T-helper 1 cell (primary cell): ENCODE results near the gene EHD1.
A peak's percentile ranks its signal among the peaks of the same experiment; 100 is the strongest.

Experiments used
- DNase-seq, 5 donors: peaks; one replicate each; pipeline ENCODE4 v3.0.0-alpha.2; 2012 to 2020

The EHD1 gene

DNA sequence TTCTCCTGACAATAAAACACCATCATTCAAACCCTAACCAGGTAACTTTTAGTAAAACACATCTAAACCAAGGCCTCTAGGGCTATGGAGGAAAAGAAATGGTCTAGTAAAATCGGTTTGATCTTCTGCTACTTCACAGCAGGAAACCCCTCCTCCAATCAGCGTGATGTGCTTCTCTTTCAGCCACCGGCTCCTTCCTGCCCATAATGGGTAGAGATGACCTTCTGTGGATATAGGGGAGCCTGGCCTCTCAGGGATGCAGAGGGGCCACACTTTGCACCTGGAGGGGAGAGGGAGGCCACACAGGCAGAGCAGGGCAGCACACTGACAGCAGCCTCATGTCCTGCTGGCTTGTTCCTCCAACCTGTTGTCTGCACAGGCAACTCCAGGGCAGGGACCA is 6.9 kb downstream of the EHD1 start:
- DNase-seq = no peak

DNA sequence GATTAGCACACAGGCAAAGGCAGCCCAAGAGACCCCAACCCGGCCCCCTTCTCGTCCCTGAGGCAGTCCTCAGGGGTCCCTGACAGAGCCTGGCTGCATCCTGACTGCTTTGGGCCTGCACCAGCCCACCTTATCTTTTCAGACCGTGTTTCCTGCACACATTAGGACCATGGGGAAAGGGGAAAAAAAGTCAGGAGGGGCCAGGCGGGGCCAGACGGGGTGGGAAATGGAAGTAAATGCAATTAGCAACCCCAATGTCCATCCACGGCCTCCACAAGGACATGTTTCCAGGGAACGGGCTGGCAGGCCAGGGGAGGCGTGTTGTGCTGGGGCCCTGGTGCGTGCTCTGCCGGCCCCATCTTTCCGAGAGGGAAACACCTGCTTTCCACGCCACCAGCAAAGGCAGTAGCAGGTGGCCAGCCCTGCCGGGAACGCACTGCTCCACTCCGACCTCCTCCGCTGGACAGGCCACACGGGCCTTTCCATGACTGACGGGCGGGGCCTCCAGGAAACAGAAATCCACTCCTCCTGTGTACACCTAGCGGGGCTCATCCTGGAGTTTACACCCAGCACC is 7.4 kb downstream of the EHD1 start:
- DNase-seq = no peak

DNA sequence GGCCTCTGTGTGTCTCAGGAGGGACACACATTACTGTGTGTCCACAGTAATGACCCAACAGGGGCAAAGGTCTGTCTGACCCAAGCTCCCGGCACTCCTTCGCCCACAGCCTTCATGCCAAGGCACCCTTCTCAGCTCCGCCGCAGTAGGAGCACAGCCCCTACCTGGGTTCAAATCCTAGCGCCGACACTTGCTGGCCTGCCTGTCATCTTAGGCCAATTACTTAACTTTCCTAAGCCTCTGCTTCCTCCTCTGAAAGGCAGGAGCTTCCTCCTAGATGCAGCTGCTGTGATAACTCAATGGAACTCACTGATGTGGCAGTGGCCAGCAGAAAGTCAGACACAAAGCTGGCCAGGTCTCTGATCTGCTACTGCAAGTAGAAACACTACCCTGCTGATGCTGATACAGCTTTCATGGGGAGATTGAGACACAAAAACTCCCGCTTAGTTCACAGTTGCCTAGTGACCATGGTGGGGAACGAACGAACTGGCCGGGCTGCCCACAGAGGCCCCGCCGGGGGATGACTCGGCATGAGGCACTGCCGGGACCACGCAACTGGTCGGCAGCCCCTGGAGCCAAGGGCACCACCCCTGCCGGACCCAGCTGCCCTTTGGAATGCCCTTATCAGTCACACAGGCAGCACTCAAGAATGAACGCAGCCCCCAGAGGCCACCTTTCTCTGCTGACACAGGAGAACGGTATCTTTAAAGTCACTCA is 8.1 kb downstream of the EHD1 start:
- DNase-seq = no peak

DNA sequence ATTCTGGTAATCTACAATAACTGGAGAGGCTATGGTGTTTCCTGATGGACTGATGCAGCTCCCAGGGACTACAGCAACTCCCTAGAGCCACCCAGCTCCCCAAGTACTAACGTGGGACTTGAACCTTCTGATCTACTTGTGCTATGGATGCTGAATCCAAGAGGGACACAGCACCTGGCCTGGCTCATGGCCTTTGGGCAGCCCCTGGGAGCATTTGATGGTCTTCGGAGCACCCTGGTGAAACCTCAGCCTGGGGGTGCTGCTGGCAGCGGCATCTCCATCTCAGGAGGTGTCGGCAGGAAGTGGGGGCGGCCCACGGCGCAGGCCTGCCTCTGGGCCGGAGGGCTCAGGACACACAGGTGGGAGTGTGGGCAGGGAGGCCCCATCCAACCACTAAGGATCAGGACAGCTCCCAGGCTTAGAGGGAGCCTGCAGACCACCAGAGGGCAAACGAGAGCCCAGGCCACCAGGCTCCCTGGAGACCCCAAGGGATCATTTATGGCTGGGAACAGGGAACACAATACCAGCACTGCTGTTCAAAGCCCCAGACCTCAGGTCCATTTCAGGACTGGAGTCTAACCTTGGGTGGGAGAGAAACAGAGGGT is 8.7 kb downstream of the EHD1 start:
- DNase-seq = no peak

DNA sequence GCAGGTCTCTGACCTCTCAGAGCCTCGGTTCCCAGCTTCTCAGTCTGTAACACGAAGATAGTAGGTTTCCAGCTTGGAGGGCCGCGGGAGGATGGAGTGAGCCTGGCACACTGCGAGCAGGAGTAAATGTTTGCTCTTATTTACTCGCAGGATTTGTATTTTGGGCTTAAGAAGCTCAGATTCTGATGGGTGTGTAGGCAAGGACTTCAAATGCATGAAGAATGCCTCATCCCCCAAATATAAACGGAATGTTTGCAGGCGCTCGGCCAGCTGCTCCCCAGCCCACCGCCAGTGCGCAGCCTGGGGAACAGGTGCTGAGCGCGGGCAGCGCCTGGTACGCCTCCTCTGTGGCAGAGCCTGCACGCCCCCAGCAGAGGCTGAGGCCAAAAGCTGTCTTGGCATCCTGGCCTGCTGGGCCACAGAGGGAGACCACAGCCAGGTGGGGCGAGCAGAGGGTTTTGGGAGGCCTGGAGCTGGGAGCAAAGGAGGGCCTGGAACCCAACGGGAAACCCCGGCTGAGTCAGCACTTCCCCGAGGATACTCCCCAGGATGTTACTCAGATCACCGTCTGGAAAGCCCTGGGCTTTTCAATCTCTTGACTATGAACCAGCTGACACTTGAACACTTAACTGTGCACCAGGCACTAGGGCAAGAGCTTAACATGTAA is 9.4 kb downstream of the EHD1 start:
- DNase-seq = peak in 1 of 5 donors; percentile 42

DNA sequence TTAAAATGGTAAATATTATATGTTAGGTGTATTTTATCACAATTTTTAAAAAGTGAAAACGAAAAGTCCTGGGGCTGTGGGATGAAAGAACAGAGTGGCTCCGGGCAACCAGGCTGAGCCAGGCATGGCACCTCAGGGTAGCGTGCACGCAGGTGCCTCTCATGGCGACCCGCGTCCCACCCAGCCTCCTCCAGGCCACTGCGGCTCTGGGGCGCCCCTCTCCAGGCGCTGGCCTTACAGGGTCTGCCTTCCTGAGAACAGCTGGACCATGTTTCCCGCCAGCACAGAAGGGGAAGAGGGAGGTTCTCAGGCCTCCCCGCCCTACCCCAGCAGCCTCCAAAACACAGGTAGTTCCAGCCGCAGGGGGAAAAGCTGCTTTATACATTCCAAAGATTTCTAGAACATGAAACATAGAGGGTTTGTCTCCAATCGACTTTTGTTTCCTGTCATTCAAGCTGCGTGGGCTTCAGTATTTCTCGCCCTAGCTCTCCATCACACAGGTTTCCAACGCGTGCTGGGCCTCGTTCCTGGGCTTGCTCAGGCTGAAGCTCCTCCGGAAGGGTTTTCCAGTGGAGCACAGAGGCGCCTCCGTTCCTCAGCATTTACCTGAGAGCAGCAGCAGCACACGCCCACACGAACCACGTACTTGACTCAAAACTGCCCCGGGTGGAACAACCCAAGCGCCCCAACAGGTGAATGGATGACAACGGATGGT is 10.5 kb downstream of the EHD1 start:
- DNase-seq = no peak

DNA sequence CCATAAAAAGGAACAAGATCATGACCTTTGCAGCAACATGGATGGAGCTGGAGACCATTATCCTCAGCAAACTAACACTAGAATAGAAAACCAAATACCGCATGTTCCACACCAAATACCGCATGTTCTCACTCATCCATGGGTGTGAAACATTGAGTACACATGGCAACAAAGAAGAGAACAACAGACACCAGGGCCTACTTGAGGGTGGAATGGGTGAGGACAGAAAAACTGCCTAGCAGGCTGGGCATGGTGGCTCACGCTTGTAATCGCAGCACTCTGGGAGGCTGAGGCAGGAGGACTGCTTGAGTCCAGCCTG is 12.3 kb downstream of the EHD1 start:
- DNase-seq = no peak

DNA sequence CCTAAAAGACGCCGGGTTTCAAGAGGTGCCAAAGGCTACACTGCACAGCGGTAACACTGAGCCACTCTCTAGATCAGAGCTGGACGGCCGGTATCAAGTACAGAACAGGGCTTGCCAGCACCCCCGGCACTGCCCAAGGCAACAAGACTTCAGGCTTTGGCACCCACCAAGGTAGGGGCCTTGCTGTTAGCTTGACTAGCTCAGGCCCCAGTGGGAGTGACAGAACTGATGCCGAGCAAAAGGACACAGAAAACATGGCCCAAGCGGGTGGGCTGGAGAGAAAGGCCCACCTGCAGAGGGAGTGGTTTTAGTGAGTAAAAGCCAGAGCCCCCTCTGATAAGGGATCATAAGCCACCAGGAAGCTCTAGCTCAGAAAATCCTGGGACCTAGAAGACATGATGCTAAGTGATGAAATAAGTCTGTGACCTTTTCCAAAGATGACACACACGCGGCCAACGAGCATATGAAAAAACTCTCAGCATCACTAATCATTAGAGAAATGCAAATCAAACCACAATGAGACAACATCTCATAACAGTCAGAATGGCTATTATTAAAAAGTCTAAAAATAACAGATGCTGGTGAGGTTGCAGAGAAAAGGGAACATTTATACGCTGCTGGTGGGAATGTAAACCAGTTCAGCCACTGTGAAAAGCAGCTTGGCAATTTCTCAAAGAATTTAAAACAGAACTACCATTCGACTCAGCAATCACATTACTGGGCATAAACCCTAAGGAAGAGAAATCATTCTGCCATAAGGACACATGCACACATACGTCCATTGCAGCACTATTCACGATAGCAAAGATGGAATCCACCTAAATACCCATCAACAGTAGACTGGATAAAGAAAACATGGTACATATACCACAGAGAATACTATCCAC is 12.9 kb downstream of the EHD1 start:
- DNase-seq = peak in 1 of 5 donors; percentile 69

DNA sequence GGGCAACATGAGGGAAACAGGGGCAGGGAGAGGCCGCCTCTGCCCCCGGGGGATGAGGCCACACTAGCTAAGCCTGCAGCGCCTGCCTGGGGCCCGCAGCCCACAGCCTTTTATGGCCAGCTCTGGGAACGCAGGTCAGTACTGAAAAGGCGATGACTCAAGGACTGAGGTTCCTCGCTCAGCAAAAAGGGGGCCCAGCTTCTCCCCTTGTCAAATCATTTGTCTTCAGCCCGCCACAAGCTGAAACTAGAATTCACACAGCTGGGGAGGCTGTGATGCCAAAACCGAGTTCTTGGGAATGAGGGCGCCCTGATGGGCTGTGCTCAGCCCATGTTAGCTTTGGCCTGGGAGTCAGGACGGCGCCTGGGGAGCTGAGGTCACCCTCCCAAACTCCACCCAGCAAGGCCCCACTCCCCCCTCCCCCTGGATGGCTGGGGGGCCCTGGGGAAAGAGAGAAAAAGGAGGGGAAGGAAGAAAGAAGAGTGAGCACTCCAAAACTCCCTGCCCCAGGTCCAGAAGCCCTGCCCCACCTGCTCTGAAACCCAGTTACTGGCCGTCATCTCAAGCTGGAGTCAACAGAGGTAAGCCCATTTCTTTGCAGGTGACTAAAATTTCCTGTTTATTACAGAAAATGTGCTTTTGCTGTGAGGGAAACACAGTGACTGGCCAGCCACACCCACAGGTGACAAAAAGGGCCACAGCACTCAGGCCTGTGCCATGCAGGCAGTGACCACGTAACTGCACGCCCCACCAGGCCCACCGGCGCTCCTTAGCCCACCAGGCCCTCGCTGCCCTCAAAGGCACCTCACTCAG is 13.7 kb downstream of the EHD1 start:
- DNase-seq = no peak

DNA sequence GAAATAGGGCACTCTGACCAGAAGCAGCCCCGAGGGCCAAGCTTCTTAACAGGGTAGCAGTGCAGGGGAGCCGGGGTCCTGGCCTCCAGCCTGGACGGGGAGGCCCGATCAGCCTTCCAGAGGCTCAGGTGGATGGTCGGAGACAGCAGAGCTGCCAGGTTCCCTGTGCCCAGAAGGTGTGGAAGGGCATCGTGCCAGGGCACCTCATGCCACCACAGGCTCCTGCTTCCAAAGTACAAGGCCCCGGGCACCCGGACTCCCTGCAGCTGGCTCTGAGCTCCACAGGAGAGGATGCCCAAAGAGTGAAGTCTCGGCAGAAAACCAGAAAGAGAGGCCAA is 14.3 kb downstream of the EHD1 start:
- no peak for DNase-seq

DNA sequence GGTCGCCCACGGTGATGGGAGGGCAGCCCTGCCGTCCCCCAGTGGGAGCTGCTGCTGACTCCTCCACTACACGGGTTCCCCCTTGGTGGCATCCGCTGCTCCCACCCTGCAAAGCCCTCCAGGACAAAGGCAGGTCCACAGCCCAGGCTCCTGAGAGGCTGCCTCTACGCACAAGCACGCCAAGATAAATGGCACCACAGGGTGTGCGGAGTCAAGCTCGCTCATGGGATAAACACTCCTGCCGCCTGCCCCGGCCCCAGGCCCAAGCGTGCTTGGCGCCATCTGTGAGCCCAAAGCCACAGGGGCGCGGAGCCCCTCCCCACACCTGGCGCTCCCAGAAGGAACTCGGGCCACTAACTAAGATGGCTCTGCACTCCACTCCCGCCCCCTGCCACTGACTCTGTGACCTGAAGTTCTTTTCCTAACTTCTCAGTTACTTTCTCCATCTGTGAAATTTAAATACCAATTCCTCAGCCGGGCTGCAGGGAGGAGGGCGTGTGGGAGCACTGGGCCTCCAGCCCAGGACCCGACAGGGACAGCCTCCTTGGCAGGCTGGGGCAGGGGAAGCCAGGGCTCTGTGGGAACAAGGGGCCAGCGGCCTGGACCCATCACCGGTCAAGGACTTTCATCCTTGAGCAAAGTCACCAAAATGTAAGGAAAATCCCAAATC is 14.9 kb downstream of the EHD1 start:
- DNase-seq = no peak

DNA sequence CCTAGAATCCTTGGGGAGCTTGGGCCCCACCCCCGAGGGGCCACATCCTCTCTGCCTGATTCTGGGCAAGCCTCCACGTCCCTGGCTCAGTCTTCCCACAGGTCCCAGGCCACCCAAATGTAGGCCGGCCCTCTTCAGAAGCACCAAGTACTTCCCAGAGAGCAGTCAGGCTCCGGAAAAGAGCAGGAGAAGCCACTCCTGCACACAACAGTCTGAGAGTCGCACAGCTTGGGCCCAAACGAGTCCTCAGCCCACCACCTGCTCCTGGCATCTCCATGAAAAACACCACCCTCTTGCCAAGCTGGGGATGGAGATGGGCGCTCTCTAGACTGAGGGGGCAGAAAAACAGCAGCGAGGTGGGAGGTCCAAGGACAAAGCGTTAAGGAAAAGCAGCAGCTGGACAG is 15.4 kb downstream of the EHD1 start:
- DNase-seq = no peak

DNA sequence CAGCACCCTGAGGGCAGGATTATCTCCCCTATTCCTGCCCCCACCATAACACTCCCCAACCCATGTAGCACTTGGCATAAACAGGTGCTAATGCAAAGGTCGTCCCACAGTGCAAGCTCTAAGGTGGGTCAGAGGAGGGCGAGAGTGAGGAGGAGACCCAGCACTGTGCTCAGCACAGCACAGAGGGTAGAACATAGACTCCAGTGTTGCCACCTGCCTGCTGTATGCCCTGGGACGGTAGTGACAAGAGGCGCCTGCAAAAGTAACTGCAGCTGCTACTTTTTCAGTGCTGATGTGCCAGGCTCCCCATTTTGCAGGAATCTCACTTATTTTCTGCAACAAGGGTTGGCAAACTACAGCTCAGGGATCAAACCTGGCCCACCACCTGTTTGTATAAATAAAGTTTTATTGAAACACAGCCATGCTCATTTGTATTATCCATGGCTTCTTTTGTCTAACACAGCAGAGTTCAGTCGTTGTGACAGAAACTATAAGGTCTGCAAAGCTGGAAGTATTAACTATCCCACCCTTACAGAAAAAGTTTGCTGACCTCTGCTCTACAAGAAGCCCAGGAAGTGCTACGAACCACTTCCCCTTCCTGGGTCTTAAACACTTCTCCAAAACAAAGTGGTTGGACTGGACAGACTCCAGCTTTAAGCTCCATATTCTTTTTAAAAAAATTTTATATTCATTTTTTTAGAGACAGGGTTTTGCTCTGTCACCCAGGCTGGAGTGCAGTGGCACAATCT is 17.0 kb downstream of the EHD1 start:
- DNase-seq = peak in 1 of 5 donors; percentile 60

DNA sequence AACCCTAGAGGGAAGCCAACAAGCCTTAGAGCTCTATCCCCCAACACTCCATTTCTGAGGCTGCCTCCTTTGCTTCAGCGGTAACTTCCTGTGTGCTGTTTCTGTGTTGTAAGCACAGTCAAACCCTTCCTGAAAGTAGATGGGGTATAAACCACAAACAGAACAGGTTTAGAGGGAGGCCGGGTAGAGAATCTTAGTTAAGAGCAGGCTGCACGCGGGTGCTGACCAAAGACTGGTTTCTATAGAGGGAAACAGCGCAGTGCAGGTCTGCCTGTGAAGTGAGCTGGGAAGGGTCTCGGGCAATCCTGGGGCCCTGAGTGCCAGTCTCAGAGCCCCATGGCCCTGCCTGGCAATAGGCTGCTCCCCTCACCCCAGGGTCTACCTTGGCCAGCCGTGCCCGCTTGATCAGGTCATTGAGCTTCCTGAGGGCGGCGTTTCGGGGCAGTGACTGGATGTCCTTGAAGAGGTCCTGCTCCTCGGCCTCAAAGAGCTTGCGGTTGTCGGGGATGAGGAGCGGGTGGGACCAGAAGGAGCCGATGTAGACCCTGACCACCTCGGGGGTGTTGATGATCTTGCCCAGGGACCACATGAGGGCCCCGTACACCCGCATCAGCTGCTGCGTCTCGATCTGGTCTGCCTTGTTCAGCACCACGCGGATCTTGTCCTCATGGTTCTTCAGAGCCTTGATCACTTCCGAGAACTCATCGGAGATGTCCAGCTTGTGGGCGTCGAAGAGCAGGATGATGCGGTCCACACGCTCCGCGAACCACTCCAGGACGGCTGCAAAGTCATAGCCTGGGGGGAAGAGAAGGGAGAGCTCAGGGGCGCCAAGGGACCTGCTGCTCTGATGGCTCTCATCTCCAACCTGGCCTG is 18.6 kb downstream of the EHD1 start:
- peak in 2 of 5 donors; percentile 53 to 94 for DNase-seq

DNA sequence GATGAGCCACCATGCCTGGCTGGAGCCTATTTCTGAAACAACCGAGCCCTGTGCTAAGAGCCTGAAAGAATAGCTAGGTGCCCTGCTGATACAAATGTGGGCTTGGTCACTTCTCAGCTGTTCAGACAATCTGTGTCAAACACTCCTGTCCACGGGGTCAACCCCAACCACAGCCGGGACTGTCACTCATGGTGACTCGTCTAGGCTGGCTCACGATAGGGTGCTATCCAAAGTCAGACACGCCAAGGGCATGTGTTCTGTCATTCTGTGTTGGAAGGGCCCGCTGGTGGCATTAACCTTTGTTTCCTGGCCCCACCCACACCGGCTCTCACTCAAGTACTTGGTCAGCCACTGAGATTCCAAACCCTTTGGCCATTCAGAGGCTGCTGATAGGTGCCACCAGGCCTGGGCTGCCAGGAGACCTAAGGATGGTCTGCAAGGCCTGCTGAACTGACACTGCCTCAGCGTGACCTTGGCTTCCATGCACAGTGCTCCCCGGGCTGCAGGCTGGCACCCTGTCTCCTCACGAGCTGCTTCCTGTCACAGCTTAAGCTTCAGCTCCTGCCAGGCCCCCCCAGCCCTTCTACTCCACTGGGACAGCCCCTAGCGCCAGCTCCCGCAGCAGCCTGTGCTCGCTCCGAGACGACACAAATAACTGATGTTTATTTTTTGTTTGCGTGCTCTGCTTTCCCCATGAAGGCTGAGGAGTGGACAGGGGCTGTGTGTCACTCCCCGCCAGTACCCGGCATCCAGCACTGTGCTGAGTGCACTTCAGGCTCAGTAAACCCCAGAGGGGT is 19.8 kb downstream of the EHD1 start:
- DNase-seq = peak; percentile 33 to 87 (median 62)

DNA sequence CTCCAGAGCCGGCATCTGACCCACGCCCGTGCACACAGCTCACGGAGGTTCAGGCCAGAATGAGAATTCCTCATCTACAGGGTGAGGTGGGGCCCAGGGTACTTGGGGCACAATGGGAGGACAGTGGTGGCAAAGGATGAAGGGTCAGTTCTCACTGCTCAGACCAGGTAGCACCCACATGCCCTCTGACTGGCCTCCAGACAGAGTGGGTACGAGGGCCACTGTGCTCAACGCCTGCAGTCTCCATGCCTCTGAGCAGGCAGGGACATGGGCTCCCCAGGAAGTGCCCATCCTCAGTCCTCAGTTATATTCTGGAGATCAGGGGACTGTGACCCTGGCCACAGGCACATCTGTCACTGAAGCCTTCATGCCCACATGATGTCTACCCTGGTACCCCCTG is 20.9 kb downstream of the EHD1 start:
- DNase-seq = no peak

DNA sequence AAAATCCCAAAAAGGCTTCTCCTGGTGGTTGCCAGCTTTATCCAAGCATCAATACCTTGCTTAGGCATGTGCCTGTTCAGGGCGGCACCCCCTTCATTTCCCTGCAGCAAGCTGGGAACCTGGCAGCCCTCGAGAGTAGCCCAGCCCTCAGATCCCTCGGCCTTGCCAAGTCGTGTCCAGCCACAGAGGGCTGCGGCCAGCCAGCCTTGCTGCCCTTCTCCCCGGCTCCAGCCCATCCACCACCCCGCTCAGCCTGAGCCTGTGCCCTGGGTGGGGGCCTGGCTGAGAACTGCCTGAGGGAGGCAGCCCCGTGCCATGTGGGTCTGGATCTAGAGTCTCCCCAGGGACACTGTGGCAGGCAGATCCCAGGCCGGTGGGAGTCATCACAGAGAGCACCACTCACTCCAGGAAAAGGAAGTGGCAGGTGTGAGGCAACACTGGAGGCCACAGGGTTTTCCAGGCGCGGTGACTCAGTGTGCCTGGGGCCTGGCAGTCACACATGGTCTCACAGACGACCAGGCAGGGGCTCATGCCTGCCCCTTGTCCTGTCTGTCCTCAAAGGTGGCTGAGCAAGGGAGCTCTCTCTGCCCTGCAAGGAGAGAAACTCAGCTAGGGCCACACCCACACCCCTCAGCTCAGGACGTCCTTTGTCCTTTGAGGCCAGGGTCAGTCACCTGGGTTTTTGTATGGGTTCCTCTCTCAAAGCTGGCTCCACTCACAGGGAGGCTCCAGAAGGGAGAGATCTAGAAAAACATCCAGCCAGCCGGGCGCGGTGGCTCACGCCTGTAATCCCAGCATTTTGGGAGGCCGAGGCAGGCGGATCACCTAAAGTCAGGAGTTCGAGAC is 21.8 kb downstream of the EHD1 start:
- peak in 1 of 5 donors; percentile 50 for DNase-seq
